DND-41 (cell line): ENCODE results near the gene SLC52A3.

Experiments used
- EZH2 ChIP-seq: IDR thresholded peaks from 3 replicates; pipeline ENCODE4 v1.6.1; 2012; ENCODE audit warnings: borderline replicate concordance, low read depth, mild to moderate bottlenecking, moderate library complexity, low read length, inconsistent platforms; ENCODE audit not compliant: severe bottlenecking
- TF ChIP-seq, protein P1 (sequence below): IDR thresholded peaks from 2 replicates; pipeline ENCODE4 v1.5.1; 2012; ENCODE audit warnings: borderline replicate concordance, low read length, moderate library complexity, mild to moderate bottlenecking; ENCODE audit not compliant: poor library complexity, severe bottlenecking; ENCODE audit errors: extremely low read depth

DNA sequence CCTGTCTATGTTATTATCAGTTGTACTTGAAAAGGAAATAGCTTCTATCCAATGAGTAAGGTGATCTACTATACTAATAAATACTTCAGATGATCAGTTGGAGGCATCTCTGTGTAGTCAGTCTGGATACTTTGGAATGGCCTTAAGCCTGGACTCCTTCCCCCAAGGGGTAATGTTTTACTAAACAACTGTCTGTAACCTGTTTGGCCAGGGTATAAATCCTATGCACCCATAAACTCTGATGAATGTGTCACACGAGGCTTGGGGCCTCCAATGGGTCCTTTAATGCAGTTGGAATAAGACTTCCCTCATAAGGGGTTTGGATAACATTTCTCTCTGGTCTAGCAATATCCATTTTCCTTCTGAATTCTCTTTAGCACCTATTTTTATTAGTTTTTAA lies 19.5 kb upstream of the SLC52A3 start:
- TF ChIP-seq, protein P1, sequence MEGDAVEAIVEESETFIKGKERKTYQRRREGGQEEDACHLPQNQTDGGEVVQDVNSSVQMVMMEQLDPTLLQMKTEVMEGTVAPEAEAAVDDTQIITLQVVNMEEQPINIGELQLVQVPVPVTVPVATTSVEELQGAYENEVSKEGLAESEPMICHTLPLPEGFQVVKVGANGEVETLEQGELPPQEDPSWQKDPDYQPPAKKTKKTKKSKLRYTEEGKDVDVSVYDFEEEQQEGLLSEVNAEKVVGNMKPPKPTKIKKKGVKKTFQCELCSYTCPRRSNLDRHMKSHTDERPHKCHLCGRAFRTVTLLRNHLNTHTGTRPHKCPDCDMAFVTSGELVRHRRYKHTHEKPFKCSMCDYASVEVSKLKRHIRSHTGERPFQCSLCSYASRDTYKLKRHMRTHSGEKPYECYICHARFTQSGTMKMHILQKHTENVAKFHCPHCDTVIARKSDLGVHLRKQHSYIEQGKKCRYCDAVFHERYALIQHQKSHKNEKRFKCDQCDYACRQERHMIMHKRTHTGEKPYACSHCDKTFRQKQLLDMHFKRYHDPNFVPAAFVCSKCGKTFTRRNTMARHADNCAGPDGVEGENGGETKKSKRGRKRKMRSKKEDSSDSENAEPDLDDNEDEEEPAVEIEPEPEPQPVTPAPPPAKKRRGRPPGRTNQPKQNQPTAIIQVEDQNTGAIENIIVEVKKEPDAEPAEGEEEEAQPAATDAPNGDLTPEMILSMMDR: no peak
- no peak for TF ChIP-seq EZH2
